ENCODE results near the gene CERS6. TPM values are rescaled to one million over a fixed set of nuclear protein-coding genes. Genes with fewer than 3 reads are reported as not detected.

CERS6 gene
- total RNA-seq, 4 donors from 2014 or later: 35.7 to 60.6 (median 39.2) TPM

GRCh38 chr2:168604252-168604651 lies 148.2 kb downstream of the CERS6 start:
- TF ChIP-seq, protein P1, sequence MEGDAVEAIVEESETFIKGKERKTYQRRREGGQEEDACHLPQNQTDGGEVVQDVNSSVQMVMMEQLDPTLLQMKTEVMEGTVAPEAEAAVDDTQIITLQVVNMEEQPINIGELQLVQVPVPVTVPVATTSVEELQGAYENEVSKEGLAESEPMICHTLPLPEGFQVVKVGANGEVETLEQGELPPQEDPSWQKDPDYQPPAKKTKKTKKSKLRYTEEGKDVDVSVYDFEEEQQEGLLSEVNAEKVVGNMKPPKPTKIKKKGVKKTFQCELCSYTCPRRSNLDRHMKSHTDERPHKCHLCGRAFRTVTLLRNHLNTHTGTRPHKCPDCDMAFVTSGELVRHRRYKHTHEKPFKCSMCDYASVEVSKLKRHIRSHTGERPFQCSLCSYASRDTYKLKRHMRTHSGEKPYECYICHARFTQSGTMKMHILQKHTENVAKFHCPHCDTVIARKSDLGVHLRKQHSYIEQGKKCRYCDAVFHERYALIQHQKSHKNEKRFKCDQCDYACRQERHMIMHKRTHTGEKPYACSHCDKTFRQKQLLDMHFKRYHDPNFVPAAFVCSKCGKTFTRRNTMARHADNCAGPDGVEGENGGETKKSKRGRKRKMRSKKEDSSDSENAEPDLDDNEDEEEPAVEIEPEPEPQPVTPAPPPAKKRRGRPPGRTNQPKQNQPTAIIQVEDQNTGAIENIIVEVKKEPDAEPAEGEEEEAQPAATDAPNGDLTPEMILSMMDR (IDR thresholded peaks at IDR 0.05): no peak
- TF ChIP-seq POLR2A (IDR thresholded peaks at IDR 0.05): no peak
- intact Hi-C loops (cut with DNase I): no loop called here
- no peak overlapping the region for H3K4me3 ChIP-seq (replicated peaks in 1 of 3)
- DNase-seq: no peak
- no peak overlapping the region for H3K27ac ChIP-seq
- H3K9me3 ChIP-seq: no peaks in the 10 kb centered on the region
- H3K36me3 ChIP-seq: no peaks in the 10 kb centered on the region
- no peaks in the 10 kb centered on the region for H3K27me3 ChIP-seq
- 87 to 95% methylated on average over 2 of the region's 2 CpGs for WGBS, 2 donors
- H3K4me1 ChIP-seq: no peaks in the 10 kb centered on the region

DNA sequence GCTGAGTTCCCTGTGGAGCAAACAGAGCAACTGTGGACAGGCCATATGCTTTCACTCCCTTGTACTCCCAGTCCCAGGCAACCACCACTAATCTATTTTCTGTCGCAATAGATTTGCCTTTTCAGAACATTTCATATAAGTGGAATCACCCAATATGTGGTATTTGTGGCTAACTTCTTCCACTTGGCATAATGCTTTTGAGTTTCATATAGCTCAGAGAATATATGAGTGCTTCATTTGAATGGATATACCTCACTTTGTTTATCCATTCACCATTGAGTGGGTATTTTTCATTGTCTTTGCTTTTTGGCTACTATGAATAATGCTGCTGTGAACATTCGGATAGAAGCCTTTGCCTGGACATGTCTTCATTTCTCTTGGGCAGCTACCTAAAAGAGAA lies 151.9 kb downstream of the CERS6 start:
- H3K27me3 ChIP-seq: no peaks in the 10 kb centered on the region
- H3K36me3 ChIP-seq: no peaks in the 10 kb centered on the region
- 92 to 94% methylated on average over 2 of the region's 2 CpGs for WGBS, 2 donors
- intact Hi-C loops (cut with DNase I): no loop called here
- H3K4me3 ChIP-seq (replicated peaks in 1 of 3): no peak overlapping the region
- H3K4me1 ChIP-seq: no peaks in the 10 kb centered on the region
- H3K27ac ChIP-seq: no peak overlapping the region
- no peak for DNase-seq
- TF ChIP-seq, protein P1 (IDR thresholded peaks at IDR 0.05): no peak
- TF ChIP-seq POLR2A (IDR thresholded peaks at IDR 0.05): no peak
- no peaks in the 10 kb centered on the region for H3K9me3 ChIP-seq

GRCh38 chr2:168608796-168609195 lies 152.7 kb downstream of the CERS6 start:
- Histone ChIP-seq H3K9me3 (no peaks in the 10 kb centered on the region), H3K36me3 (no peaks in the 10 kb centered on the region)
- TF ChIP-seq, protein P1 (IDR thresholded peaks at IDR 0.05): no peak
- no peak for TF ChIP-seq POLR2A (IDR thresholded peaks at IDR 0.05)

GRCh38 chr2:168611091-168611490 lies 155.0 kb downstream of the CERS6 start:
- no peaks in the 10 kb centered on the region for H3K4me1 ChIP-seq
- no peak for DNase-seq
- no peaks in the 10 kb centered on the region for H3K36me3 ChIP-seq
- H3K4me3 ChIP-seq (replicated peaks in 1 of 3): no peak overlapping the region
- no peak overlapping the region for H3K27ac ChIP-seq
- H3K27me3 ChIP-seq: no peaks in the 10 kb centered on the region
- H3K9me3 ChIP-seq: no peaks in the 10 kb centered on the region
- intact Hi-C loops (cut with DNase I): no loop called here
- no peak for TF ChIP-seq POLR2A (IDR thresholded peaks at IDR 0.05)
- TF ChIP-seq, protein P1 (IDR thresholded peaks at IDR 0.05): no peak

More at GRCh38 chr2:168608796-168609195, 152.7 kb downstream of the CERS6 start:
- no peak for DNase-seq
- Histone ChIP-seq H3K27ac (no peak overlapping the region), H3K4me1 (no peaks in the 10 kb centered on the region), H3K27me3 (no peaks in the 10 kb centered on the region), H3K4me3 (replicated peaks in 1 of 3) (no peak overlapping the region)
- intact Hi-C loops (cut with DNase I): no loop called here

- Histone ChIP-seq H3K4me1 (no peaks in the 10 kb centered on the region), H3K36me3 (no peaks in the 10 kb centered on the region), H3K27me3 (no peaks in the 10 kb centered on the region), H3K27ac (no peak overlapping the region), H3K9me3 (no peaks in the 10 kb centered on the region), H3K4me3 (replicated peaks in 1 of 3) (no peak overlapping the region)
- WGBS, 2 donors: 93 to 94% methylated on average over 4 of the region's 4 CpGs
- TF ChIP-seq, protein P1 (IDR thresholded peaks at IDR 0.05): no peak
- no peak for TF ChIP-seq POLR2A (IDR thresholded peaks at IDR 0.05)
- no peak for DNase-seq
- intact Hi-C loops (cut with DNase I): no loop called here
Measured at GRCh38 chr2:168611896-168612650, 156.0 kb downstream of the CERS6 start.

Data from thyroid gland (tissue), 4 donors.